Nephron (organoid): ENCODE data around the gene DCT.
"Not testable (repeated sequence)": the region's sequence is repeated elsewhere in the genome, so short reads cannot be mapped to it uniquely, and the experiment has no call there.

Experiments used
- H3K27ac Mint-ChIP-seq, 3 experiments: 2 replicates each; pipeline ENCODE4 v1.8.0; 2020; ENCODE audit warnings: mixed read lengths in 3 of 3, mild to moderate bottlenecking in 2 of 3, moderate library complexity in 1 of 3
- H3K27me3 Mint-ChIP-seq: 2 replicates; pipeline ENCODE4 v1.8.0; 2021; ENCODE audit warnings: low read depth, mild to moderate bottlenecking, moderate library complexity, mixed read lengths
- H3K36me3 Mint-ChIP-seq: 2 replicates; pipeline ENCODE4 v1.8.0; 2020; ENCODE audit warnings: low read depth, mixed read lengths
- H3K4me1 Mint-ChIP-seq: 2 replicates; pipeline ENCODE4 v1.8.0; 2020; ENCODE audit warnings: mixed read lengths
- H3K4me3 Mint-ChIP-seq, 3 experiments: 2 replicates each; pipeline ENCODE4 v1.8.0; 2020; ENCODE audit warnings: mild to moderate bottlenecking in 3 of 3, mixed read lengths in 3 of 3, moderate library complexity in 2 of 3
- H3K9me3 Mint-ChIP-seq: 2 replicates; pipeline ENCODE4 v1.8.0; 2020; ENCODE audit warnings: mixed read lengths
- TF ChIP-seq, protein P1 (sequence below), 3 experiments: fragments of 200-600 bp; sonication (generic); IDR thresholded peaks; one replicate each; pipeline ENCODE4 v1.5.0; 2021; ENCODE audit warnings: antibody characterized with exemption in 3 of 3; ENCODE audit not compliant: unreplicated experiment in 3 of 3

The DCT gene

DNA sequence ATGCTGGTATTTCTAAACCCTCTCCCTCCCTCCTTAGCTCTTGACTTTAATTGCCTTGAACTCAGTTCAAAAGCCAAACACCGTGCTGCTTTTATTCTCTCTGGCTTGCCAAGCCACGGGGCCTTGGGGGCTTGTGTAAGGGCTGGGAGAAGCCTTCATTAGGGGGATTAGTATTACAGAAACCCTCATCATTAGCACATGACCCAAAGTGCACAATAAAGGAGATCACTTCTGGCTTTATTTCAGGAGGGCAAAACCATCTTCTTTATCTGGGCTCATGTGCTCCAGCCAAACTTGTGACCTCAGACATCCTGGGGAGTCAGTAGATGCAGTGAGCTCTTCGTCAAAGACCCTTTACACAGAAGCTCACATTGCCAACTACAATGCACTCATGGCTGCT is at the start of gene DCT:
Gene DCT (minus strand): TSS at position 67 of the 400 bp plus-strand sequence. CDS start 427 bp downstream, outside the sequence.
- H3K4me3 Mint-ChIP-seq = no peak within 1 kb of the TSS
- TF ChIP-seq, protein P1, sequence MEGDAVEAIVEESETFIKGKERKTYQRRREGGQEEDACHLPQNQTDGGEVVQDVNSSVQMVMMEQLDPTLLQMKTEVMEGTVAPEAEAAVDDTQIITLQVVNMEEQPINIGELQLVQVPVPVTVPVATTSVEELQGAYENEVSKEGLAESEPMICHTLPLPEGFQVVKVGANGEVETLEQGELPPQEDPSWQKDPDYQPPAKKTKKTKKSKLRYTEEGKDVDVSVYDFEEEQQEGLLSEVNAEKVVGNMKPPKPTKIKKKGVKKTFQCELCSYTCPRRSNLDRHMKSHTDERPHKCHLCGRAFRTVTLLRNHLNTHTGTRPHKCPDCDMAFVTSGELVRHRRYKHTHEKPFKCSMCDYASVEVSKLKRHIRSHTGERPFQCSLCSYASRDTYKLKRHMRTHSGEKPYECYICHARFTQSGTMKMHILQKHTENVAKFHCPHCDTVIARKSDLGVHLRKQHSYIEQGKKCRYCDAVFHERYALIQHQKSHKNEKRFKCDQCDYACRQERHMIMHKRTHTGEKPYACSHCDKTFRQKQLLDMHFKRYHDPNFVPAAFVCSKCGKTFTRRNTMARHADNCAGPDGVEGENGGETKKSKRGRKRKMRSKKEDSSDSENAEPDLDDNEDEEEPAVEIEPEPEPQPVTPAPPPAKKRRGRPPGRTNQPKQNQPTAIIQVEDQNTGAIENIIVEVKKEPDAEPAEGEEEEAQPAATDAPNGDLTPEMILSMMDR (IDR thresholded peaks at IDR 0.05; ENCODE audit: unreplicated experiment in 3 of 3) = no peak
- H3K27ac Mint-ChIP-seq = no peak within 1 kb of the TSS
- H3K27me3 Mint-ChIP-seq = no peaks in the 10 kb centered on the region
- peaks cover 5% of the 10 kb centered on the region for H3K4me1 Mint-ChIP-seq
- H3K36me3 Mint-ChIP-seq = no peaks in the 10 kb centered on the region
- no peaks in the 10 kb centered on the region for H3K9me3 Mint-ChIP-seq

DNA sequence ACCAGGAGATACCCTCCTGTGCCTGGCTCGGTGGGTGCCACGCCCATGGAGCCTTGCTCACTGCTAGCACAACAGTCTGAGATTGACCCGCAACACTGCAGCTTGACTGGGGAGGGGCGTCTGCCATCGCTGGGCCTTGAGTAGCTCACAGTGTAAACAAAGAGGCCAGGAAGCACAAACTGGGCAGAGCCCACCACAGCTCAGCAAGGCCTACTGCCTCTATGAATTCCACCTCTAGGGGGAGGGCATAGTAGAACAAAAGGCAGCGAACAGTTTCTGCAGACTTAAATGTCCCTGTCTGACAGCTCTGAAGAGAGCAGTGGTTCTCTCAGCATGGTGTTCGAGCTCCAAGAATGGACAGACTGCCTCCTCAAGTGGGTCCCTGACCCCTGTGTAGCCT is 47.5 kb upstream of the DCT start:
- not testable (repeated sequence) for H3K36me3 Mint-ChIP-seq, H3K4me1 Mint-ChIP-seq, H3K27ac Mint-ChIP-seq, H3K4me3 Mint-ChIP-seq, H3K27me3 Mint-ChIP-seq
- H3K9me3 Mint-ChIP-seq = peaks cover 18% of the 10 kb centered on the region

DNA sequence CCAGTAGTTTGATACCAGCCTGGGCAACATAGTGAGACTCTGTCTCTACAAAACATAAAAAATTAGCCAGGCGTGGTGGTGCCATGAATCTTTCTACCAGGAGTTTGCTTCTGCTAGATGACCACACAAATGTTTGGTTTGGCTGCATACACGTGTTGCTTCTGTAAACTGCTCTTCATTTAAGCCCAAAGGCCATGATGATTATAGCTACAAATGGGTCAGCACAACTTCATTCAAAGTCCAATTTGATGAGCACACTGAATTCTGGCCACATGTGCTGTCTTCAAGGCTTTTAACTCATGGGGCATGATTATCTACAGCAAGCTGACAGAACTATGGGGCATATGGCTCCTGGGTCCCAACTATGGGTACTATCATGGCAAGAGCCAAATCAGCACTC is 46.3 kb upstream of the DCT start:
- Mint-ChIP-seq H3K4me1 (no peaks in the 10 kb centered on the region), H3K27me3 (no peaks in the 10 kb centered on the region), H3K36me3 (no peaks in the 10 kb centered on the region), H3K27ac (no peak overlapping the region), H3K4me3 (no peak overlapping the region), H3K9me3 (peaks cover 17% of the 10 kb centered on the region)
- TF ChIP-seq, protein P1 (IDR thresholded peaks at IDR 0.05; ENCODE audit: unreplicated experiment in 3 of 3) = no peak

DNA sequence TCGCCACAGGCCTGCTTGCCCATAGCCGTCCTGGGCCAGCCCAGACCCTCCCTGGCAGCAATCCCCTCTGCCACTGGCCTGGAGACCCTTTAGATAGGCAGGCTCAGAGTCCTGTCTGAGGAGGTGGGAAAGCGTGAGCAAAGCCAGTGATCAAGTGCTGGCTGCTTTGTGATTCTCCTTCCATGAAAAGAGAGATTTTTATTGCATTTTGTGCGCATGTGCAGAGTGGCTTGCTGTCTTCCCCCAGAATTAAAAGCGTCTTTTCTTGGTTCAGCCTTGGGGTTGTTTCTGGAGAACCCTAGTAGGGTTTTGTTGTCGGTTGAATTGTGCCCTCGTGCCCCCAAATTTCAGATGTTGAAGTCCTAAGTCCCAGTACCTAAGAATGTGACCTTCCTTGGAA is 44.9 kb upstream of the DCT start:
- H3K36me3 Mint-ChIP-seq = no peaks in the 10 kb centered on the region
- H3K4me3 Mint-ChIP-seq = no peak overlapping the region
- H3K27ac Mint-ChIP-seq = no peak overlapping the region
- no peaks in the 10 kb centered on the region for H3K4me1 Mint-ChIP-seq
- peaks cover 9% of the 10 kb centered on the region for H3K9me3 Mint-ChIP-seq
- TF ChIP-seq, protein P1 (IDR thresholded peaks at IDR 0.05; ENCODE audit: unreplicated experiment in 3 of 3) = no peak
- no peaks in the 10 kb centered on the region for H3K27me3 Mint-ChIP-seq

DNA sequence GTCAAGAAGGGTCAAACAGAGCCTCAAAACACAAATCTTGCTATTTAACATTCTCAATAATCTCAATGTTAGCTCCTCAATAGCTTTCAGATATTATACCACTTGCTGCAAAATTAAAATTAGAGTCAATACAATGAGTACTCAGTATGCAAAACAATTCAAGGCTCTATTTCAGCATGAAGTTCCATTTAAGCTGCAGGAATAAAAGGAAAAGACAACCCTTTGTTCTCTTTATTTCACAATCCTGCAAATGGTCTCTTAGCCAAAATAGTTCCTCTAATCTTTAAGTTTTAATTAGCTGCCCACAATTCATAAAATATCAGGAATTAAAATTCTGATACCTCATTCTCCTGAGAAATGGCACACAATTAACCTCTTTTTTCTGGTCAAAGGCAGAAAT is 40.5 kb upstream of the DCT start:
- Mint-ChIP-seq H3K9me3 (peaks cover 11% of the 10 kb centered on the region), H3K36me3 (no peaks in the 10 kb centered on the region), H3K4me3 (no peak overlapping the region), H3K27ac (no peak overlapping the region), H3K4me1 (no peaks in the 10 kb centered on the region), H3K27me3 (peaks cover 3% of the 10 kb centered on the region)
- TF ChIP-seq, protein P1 (IDR thresholded peaks at IDR 0.05; ENCODE audit: unreplicated experiment in 3 of 3) = no peak

DNA sequence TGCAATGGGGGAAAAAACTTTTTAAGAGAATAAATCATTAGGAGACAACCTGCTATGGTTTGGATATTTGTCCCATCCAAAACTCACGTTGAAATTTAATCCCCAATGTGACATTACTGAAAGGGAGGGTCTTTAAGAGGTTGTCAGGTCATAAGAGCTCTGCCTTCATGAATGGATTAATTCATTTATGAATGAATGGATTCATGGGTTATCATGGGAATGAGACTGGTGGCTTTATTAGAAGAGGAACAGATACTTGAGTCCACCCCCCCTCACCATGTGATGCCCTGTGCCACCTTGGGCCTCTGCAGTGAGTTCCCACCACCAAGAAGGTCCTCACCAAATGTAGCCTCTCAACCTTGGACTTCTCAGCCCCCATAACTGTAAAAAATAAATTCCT is 37.0 kb upstream of the DCT start:
- no peaks in the 10 kb centered on the region for H3K4me1 Mint-ChIP-seq
- H3K27me3 Mint-ChIP-seq = peaks cover 3% of the 10 kb centered on the region
- H3K4me3 Mint-ChIP-seq = no peak overlapping the region
- H3K9me3 Mint-ChIP-seq = peaks cover 11% of the 10 kb centered on the region
- H3K36me3 Mint-ChIP-seq = no peaks in the 10 kb centered on the region
- TF ChIP-seq, protein P1 (IDR thresholded peaks at IDR 0.05; ENCODE audit: unreplicated experiment in 3 of 3) = no peak
- H3K27ac Mint-ChIP-seq = no peak overlapping the region
